GM19238 (cell line): ENCODE data around the gene FRMD1.

Experiments
- DNase-seq: peaks from one replicate; pipeline ENCODE4 v3.0.0; 2011; ENCODE audit warnings: low spot score; ENCODE audit not compliant: insufficient read length

FRMD1 gene

DNA sequence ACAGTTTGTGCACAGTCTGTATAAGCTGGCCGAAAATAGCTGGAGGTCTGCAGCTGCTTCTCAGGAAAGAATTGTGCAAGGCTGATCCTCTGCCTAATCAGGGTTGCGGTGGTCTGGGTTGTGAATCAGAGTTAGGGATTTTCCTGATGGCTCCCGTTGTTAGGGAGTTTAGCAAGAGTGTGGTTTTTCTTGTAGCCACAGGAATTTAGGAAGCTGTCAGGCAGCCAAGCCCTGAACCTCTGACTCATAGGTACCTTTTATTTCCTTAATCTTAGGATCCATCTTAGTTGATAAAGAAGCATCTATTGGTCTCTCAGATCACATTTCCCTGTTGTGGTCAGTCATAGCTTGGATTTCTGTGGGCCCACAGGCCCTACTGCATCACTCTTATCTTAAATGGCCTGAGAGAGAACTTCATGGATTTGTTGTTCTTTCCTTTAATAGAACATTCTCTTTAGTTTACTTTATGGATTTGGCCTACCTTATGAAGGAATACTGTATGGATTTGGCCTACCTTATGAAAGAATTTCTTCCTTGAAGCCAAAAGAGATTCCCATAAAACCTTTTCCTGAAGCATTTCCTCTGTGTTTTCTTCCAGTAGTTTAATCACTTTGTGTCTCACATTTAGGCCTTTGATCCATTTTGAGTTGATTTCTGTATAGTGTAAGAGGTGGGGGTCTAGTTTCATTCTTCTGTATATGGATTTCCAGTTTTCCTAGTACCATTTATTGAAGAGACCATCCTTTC is 71.2 kb downstream of the FRMD1 start:
- no peak for DNase-seq

DNA sequence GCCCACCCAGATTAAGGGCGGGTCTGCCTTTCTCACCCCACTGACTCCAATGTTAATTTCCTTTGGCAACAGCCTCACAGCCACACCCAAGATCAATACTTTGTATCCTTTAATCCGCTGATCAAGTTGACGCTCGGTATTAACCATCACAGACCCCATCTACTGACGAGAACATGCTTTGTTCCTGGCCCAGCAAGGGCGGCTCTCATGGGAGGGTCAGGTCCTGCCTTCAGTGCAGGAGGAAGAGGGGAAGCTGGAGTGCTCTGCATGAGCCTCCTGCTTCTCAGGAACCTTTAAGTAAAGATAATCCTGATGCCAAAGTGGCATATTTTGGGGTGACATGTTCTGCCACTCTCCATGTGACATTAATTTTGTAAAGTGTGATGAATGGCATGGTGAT is 73.2 kb downstream of the FRMD1 start:
- no peak for DNase-seq

DNA sequence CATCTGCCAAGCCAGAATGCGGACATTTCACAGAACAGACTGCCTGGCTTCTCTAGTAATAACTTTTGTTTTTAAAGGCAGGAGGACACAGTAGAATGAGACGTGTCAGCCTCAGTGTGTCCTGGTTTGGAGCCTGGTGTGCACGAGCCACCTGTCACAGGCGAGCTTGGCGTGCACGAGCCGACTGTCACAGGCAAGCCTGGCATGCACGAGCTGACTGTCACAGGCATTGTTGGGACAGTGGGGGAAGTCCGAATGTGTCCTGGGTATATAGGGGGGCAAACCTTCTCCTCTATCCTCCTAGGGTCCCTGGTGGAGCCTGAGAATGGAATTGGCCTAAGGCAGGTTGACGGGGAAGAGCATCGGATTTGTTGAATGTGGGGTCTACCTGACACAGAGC is 74.1 kb downstream of the FRMD1 start:
- DNase-seq = no peak

DNA sequence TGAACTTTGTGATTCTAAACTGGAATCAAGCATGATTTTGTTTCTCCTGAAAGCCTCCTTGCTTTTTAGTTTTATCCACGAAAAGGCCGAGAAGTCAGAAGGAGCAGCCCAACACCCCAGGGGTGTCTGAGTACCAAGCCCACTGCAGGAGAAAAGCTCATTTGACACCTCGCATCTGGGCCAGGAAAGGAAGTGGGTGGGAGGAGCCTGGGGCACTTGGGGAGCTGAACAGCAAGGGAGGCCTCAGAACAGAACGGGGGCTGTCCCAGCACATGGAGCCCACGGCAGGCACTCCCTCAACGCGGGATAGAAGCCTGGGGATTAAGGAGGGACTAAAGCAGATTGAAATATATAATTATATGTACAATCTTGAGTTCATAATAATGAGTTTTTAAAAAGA is 75.0 kb downstream of the FRMD1 start:
- no peak for DNase-seq
